HG03060 (cell line): ENCODE measurements around the gene KBTBD12.

Source experiments
- ATAC-seq: cut with Tn5 transposase; IDR thresholded peaks from one replicate; pipeline ENCODE4 v1.9.1; 2021; ENCODE audit warnings: low read depth, moderate number of reproducible peaks; ENCODE audit not compliant: unreplicated experiment

Gene KBTBD12

GRCh38 chr3:128007033-128007424 lies 92.0 kb downstream of the KBTBD12 start:
- ATAC-seq: no peak

- ATAC-seq: no peak
These were observed 95.2 kb downstream of the KBTBD12 start for GRCh38 chr3:128009952-128010846.

GRCh38 chr3:128011140-128011539 lies 96.1 kb downstream of the KBTBD12 start:
- no peak for ATAC-seq

GRCh38 chr3:128012050-128012449 lies 97.0 kb downstream of the KBTBD12 start:
- ATAC-seq: no peak

GRCh38 chr3:128014548-128014947 lies 99.5 kb downstream of the KBTBD12 start:
- no peak for ATAC-seq

GRCh38 chr3:128016502-128016901 lies 101.5 kb downstream of the KBTBD12 start:
- ATAC-seq: no peak

GRCh38 chr3:128021768-128022372 lies 106.8 kb downstream of the KBTBD12 start:
- no peak for ATAC-seq

- no peak for ATAC-seq
These were observed 118.1 kb downstream of the KBTBD12 start for GRCh38 chr3:128033102-128033501.

GRCh38 chr3:128036119-128036518 lies 121.1 kb downstream of the KBTBD12 start:
- ATAC-seq: no peak
